GM18868 (cell line): Measurements from ENCODE around the gene TSPAN10.
"Not testable (repeated sequence)": the region's sequence is repeated elsewhere in the genome, so short reads cannot be mapped to it uniquely, and the experiment has no call there.

Experiments
- ATAC-seq: cut with Tn5 transposase; IDR thresholded peaks from one replicate; pipeline ENCODE4 v1.9.1; 2021; ENCODE audit warnings: mild to moderate bottlenecking, moderate library complexity; ENCODE audit not compliant: unreplicated experiment

TSPAN10 gene

DNA sequence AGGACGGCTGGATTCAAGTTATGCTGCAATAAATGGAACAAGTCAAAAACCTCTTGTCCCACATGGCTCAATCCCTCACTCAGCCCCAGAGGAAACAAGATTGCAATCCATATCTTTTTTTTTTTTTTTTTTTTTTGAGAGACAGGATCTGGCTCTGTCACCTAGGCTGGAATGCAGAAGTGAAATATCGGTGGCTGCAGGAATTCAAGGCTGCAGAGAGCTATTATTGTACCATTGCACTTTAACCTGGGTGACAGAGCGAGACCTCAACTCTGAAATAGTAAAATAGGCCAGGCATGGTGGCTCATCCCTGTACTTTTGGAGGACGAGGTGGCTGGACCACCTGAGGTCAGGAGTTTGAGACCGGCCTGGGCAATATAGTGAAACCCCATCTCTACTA, 22.0 kb downstream of the TSPAN10 start:
- ATAC-seq: no peak

DNA sequence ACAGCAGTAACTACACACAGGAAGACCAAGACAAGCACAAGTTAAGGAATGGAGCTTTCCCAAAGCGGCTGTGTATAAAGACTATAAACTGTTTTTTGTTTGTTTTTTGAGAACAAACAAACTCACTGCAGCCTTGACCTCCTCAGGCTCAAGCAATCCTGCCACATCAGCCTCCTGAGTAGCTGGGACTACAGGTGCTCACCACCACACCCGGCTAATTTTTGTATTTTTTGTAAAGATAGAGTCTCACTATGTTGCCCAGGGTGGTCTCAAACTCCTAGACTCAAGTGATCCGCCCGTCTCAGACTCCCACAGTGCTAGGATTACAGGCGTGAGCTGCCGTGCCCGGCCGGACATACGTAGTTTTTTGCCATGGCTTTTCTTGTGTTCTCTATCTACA, 23.4 kb downstream of the TSPAN10 start:
- ATAC-seq: no peak

DNA sequence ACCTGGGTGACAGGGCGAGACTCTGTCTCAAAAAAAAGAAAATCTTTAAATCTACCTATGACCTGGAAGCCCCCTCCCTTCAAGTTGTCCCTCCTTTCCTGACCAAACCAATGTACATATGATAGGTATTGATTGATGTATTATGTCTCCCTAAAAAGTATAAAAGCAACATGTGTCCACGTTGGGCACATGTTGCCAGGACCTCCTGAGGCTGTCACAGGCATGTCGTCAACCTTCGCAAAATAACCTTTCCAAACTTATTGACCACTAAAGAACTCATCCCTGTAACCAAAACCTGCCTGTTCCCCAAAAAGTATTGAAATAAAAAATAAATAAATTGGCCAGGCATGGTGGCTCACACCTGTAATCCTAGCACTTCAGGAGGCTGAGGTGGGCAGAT, 25.0 kb downstream of the TSPAN10 start:
- no peak for ATAC-seq

DNA sequence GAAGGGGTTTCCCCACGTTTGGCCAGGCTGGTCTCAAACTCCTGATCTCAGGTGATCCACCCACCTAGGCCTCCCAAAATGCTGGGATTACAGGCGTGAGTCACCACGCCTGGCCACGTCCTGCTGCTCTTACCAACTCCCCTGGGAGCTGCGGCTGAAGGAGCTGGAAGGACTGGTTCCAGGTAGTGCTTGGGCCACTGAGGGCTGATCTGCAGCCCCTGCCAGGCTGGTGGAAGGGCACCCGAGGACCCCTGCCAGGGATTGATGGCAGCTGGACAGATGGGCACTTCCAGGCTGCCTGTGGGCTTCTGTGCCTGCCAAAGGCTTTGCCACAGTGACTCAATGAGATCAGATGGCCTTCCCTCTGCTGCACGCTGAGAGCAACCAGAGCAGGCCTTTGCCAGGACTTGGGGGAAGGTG, 27.1 kb downstream of the TSPAN10 start:
- ATAC-seq: no peak

GRCh38 chr17:81665205-81666091, 28.5 kb downstream of the TSPAN10 start:
- no peak for ATAC-seq

- ATAC-seq: no peak
These were observed 29.0 kb downstream of the TSPAN10 start for GRCh38 chr17:81666092-81666341.

- ATAC-seq: peak; percentile 96
These were observed 29.6 kb downstream of the TSPAN10 start, which contains the start of the genes CCDC137 and OXLD1 for GRCh38 chr17:81666342-81667191. CCDC137 (plus strand) TSS chr17:81666737; CDS start chr17:81666767, 30 bp downstream. OXLD1 (minus strand) TSS chr17:81666605; CDS start chr17:81666577, 28 bp downstream.

DNA sequence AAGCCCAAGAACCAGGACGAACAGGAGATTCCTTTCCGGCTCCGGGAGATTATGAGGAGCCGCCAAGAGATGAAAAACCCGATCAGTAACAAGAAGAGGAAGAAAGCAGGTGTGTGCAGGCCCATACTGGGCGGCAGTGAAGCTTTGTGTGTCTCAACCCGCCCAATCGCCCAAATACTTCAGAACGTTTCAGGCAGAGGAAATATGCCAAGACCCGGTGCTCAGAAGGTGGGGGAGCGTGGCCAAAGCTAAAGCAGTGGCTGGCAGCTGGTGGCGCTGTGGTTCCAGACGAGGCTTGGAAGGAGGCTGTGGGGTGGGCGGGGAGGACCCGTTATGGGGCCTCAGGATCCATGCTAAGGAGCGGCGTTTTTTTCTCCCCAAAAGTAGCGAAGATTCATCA, 30.8 kb downstream of the TSPAN10 start:
- ATAC-seq: no peak

DNA sequence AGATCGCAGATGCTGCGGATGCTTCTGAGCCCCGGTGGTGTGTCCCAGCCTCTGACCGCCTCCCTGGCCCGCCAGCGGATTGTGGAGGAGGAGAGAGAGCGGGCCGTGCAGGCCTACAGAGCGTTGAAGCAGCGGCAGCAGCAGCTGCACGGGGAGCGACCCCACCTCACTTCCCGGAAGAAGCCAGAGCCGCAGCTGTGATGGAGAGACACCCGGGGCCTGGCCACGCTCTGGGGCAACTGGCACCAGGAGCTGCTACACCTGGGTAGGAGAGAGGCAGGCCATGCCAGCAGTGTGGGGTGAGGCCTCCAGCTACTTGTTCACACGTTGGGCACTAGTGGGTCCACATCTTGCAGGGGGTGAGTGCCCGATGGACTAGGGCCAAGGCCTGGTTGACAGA, 35.5 kb downstream of the TSPAN10 start:
- no peak for ATAC-seq

GRCh38 chr17:81672954-81673353, 36.0 kb downstream of the TSPAN10 start:
- no peak for ATAC-seq

GRCh38 chr17:81673561-81674258, 36.7 kb downstream of the TSPAN10 start:
- no peak for ATAC-seq

DNA sequence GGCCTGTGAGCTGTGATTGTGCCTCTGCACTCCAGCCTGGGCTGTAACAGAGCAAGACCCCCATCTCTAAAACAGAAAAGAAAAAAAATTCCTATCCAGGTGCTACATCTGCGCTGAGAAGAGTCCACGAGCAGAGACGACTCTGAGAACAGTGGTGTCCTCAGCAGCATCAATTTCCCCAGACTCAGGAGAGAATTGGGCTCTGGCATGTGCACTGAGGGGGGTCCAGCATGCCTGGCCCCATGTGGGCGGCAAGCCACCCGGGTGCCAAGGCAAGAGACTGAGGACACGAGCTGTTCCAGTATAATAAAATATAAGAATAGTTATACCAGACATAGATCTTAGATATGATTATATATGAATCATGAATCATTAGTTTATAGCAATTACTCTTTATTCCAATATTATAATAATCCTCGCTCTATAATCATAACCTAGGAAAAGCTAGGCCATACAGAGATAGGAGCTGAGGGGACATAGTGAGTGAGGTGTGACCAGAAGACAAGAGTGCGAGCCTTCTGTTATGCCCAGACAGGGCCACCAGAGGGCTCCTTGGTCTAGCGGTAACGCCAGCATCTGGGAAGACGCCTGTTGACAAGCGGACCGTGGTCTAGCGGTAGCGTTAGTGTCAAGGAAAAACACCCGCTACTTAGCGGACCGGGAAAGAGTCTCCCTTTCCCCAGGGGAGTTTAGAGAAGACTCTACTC, 38.7 kb downstream of the TSPAN10 start:
- ATAC-seq: not testable (repeated sequence)

DNA sequence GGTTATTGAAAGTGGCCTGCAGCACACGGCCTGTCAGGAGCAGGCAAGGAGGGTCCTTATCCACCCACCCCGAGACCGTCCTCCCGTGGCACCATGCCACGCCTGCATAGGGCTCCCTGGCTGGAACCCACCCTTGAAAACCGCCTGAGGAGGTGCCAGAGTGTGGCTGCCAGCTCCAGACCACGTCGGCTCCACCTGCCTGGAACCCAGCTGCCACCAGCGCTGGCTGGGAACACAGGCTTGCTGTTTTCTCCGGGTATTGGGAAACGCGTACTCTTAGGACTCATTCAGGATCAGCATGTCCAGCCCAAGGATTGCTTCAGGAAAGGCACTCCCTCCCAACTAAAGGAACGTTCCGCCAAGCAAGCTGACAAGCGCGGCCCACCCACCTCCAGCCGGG, 39.9 kb downstream of the TSPAN10 start:
- no peak for ATAC-seq

DNA sequence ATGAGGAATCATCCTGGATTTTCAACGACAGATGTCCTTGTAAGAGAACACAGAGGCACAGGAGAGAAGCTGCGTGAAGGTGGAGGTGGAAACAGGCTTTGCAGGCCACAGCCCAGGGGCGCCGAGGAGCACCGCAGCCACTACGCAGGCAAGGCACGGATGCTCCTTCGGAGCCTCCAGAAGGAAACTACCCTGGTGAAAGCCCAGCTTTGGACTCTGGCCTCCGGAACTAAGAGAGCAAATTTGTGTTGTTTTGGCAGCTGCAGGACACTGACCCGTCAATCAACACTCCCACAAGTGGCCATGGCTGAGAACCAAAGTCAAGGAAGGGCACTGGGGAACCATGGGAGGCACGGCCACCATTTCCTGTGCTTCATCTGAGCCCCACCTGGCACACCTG, 43.2 kb downstream of the TSPAN10 start:
- no peak for ATAC-seq

GRCh38 chr17:81681672-81682071, 44.7 kb downstream of the TSPAN10 start:
- no peak for ATAC-seq

DNA sequence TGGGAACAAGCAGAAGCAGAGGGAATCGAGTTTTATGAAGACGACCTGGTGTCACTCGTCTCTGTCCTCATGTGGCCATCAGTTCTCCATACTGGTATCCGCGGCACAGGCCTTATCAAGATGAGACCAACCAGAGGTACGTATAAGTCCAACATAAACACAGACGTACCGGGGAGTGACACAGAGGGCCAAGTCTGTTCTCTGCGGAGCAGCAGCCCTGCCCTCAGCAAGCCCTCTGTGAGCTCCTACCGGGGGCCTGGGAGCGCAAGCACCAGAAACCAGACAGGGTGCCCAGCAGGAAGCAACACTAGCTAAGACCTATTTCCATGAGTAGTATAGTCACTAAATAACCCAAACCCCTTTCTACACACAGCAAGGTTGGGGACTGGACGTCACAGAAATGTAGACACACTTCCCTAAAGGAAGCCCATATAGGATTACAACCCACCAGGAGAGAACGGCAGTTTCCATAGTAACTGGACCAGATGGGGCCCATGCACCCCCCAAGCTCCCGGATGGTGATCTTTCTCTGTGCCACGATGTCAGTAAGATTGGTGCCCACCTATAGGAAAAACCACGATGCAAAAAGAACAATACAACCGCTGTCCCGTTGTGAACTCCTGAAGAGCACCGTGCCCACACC, 45.7 kb downstream of the TSPAN10 start:
- no peak for ATAC-seq

- peak; percentile 5 for ATAC-seq
These were observed 46.2 kb downstream of the TSPAN10 start for GRCh38 chr17:81683208-81683583.

DNA sequence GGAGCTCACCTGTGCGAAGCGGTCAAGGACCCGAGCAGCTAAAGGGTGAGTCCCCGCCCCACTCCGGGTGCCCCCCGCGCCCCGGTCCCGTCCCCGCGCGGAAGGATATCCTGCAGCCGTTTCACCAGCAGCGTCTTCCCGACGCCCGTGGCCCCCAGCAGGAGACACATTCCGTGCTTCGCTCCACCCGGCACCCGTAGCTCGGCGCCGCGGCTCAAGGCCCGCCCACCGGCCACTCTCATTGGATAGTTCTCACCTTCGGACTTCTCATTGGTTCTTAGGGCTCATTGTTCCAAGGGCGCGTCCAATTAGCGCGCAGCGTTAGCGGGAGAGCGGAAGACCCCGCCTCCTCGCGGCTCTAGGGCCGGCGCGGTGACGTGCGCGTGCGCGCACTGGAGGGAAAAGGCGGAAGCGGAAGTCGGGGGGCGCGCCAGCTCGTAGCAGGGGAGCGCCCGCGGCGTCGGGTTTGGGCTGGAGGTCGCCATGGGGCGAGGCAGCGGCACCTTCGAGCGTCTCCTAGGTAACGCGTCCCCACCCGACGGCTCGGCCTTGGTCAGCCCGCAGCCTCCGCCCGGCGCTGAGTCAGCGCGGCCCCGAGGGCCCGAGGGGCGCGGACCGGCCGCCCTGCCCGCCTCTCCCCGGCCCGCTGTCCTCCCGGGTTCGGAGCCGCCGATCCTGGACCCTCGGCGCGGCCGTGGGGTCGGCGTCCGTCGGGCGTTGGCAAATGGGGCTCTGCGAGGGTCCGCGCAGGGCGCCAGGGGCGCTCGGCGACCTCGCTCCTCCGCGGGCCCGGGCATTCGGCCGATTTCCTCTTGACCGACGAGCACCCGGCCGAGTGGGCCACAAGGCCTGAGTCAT, 46.8 kb downstream of the TSPAN10 start, which contains the start of the genes ARL16 and HGS:
ARL16 (minus strand) TSS at position 214 of the 858 bp plus-strand sequence; CDS start at position 170, 44 bp downstream.
HGS (plus strand) TSS at position 428 of the 858 bp plus-strand sequence; CDS start at position 484, 56 bp downstream.
- ATAC-seq: peak; percentile 94

GRCh38 chr17:81684442-81684911, 47.5 kb downstream of the TSPAN10 start:
- no peak for ATAC-seq
